Measurements from ENCODE around the gene FCGR1A.
"Not testable (repeated sequence)": the region's sequence is repeated elsewhere in the genome, so short reads cannot be mapped to it uniquely, and the experiment has no call there.

The FCGR1A gene

GRCh38 chr1:149766241-149766640 lies 16.3 kb upstream of the FCGR1A start:
- H3K9me3 Mint-ChIP-seq (ENCODE audit: low read depth); H3K27ac Mint-ChIP-seq; H3K27me3 Mint-ChIP-seq; H3K4me1 Mint-ChIP-seq (ENCODE audit: low read depth); H3K4me3 Mint-ChIP-seq; H3K36me3 Mint-ChIP-seq: not testable (repeated sequence)

- not testable (repeated sequence) for H3K27ac Mint-ChIP-seq; H3K9me3 Mint-ChIP-seq (ENCODE audit: low read depth); H3K4me3 Mint-ChIP-seq; H3K27me3 Mint-ChIP-seq; H3K4me1 Mint-ChIP-seq (ENCODE audit: low read depth); H3K36me3 Mint-ChIP-seq
Observed at GRCh38 chr1:149769216-149769615, 13.3 kb upstream of the FCGR1A start.

GRCh38 chr1:149770661-149771060 lies 11.8 kb upstream of the FCGR1A start:
- not testable (repeated sequence) for H3K27ac Mint-ChIP-seq; H3K36me3 Mint-ChIP-seq; H3K4me3 Mint-ChIP-seq; H3K9me3 Mint-ChIP-seq (ENCODE audit: low read depth); H3K27me3 Mint-ChIP-seq; H3K4me1 Mint-ChIP-seq (ENCODE audit: low read depth)

DNA sequence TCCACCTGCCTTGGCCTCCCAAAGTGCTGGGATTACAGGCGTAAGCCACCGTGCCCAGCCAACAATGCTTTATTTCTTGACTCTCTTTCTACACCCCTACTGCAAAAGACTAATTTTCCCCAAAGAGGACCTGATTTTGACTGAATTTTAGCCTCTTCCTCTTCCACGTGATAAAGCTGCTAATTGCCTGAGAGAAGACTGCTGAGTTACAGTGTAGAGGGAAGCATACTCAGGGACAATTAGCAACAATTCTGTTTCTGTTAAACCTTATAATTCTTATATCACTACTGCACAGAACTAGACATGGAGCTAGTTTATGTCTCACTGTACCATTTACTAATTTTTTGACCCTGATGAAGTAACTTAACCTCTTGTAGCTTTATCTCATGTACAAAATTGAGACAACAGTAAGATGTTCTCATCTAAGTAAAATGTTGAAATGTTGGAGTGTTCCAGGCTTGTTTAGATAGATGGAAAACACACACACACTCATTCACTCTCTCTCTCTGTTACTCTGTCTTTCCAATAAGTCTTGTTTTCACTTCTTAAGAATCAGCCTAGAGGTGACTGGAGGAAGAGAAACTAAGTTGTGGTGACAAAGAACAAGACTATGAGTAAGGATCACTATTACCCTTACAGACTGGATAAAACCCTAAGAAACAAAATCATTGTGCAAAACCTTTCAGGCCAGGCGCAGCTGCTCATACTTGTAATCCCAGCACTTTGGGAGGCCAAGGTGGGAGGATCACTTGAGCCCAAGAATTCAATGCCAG lies 10.7 kb upstream of the FCGR1A start:
- H3K9me3 Mint-ChIP-seq (ENCODE audit: low read depth); H3K4me1 Mint-ChIP-seq (ENCODE audit: low read depth); H3K27me3 Mint-ChIP-seq; H3K36me3 Mint-ChIP-seq; H3K4me3 Mint-ChIP-seq; H3K27ac Mint-ChIP-seq: not testable (repeated sequence)

DNA sequence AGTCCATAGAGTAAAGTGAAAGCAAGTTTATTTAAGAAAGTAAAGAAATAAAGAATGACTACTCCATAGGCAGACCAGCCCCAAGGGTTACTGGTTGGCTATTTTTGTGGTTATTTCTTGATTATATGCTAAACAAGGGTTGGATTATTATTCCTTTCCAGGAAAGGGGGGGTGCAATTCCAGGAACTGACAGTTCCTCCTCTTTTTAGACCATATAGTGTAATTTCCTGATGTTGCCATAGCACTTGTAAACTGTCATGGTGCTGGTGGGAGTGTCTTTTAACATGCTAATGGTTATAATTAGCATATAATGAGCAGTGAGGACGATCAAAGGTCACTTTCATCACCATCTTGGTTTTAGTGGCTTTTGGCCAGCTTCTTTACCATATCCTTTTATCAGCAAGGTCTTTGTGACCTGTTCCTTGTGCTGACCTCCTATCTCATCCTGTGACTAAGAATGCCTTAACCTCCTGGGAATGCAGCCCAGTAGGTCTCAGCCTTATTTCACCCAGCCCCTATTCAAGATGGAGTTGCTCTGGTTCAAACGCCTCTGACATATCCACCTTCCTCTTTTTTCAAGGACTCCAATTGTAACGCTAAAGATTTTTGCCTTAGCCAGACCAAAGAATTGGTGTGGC lies 6.9 kb upstream of the FCGR1A start:
- not testable (repeated sequence) for H3K9me3 Mint-ChIP-seq (ENCODE audit: low read depth); H3K27ac Mint-ChIP-seq; H3K4me3 Mint-ChIP-seq; H3K36me3 Mint-ChIP-seq; H3K4me1 Mint-ChIP-seq (ENCODE audit: low read depth); H3K27me3 Mint-ChIP-seq

DNA sequence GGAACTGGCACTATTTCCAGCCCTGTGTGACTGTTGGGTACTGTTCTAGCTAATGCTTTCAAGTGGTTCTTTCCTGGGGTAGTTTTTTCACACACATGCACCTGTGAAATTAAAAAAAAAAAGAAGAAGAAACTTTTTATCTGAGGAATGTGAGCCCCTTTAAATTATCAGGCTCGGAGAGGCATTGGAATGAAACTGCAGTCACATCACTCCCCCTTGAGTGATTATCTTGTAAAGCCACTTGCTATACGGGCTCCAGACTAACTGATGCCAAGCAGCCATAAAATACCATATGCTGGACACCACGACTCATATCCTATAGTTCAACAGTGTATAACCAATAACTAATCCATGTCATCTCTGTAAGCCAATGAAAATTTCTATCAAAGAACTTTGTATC lies 5.4 kb upstream of the FCGR1A start:
- not testable (repeated sequence) for H3K27me3 Mint-ChIP-seq; H3K4me3 Mint-ChIP-seq; H3K36me3 Mint-ChIP-seq; H3K4me1 Mint-ChIP-seq (ENCODE audit: low read depth); H3K27ac Mint-ChIP-seq; H3K9me3 Mint-ChIP-seq (ENCODE audit: low read depth)

DNA sequence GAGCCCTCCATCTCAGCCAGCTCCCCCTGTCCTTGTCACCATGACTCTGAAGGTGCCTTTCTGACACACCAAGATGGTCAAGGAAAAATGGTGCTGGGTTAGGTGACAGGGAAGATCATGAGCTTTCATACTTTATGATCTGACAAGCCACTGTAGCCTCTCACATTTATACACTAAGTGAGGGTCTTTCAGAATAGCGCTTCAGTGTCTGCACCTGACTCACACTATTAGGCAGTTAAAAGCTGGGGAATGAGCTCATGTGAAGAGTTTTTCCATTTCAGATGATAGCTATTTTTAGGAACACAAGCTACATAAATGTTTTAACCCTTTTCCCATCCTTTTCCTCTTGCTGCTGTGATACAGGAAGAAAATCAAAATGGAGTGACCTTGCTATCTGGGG lies 4.2 kb upstream of the FCGR1A start:
- not testable (repeated sequence) for H3K9me3 Mint-ChIP-seq (ENCODE audit: low read depth); H3K27ac Mint-ChIP-seq; H3K4me3 Mint-ChIP-seq; H3K4me1 Mint-ChIP-seq (ENCODE audit: low read depth); H3K27me3 Mint-ChIP-seq; H3K36me3 Mint-ChIP-seq

- H3K9me3 Mint-ChIP-seq (ENCODE audit: low read depth); H3K36me3 Mint-ChIP-seq; H3K4me3 Mint-ChIP-seq; H3K4me1 Mint-ChIP-seq (ENCODE audit: low read depth); H3K27me3 Mint-ChIP-seq; H3K27ac Mint-ChIP-seq: not testable (repeated sequence)
Observed at GRCh38 chr1:149781413-149781984, 995 bp upstream of the FCGR1A start.

DNA sequence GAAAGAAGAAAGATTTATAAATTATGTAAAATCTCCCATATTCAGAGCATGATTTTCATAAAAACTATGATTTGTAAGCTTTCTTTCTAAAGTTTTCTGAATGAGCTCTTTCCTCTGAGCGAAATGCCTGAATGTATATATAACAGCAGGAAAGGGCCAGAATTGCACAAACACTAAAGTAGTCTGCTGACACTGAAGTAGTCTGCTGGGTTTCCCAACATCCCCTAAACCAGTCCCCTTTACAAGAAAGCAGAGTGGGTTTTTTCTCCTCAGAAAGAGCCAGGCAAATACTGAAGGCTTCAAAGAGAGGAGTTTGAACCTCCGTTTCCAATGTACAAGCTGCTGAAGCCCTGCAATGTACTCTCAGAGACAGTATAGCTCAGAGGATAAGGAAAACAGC lies 795 bp downstream of the FCGR1A start:
- H3K27me3 Mint-ChIP-seq; H3K4me3 Mint-ChIP-seq; H3K9me3 Mint-ChIP-seq (ENCODE audit: low read depth); H3K4me1 Mint-ChIP-seq (ENCODE audit: low read depth); H3K36me3 Mint-ChIP-seq; H3K27ac Mint-ChIP-seq: not testable (repeated sequence)

DNA sequence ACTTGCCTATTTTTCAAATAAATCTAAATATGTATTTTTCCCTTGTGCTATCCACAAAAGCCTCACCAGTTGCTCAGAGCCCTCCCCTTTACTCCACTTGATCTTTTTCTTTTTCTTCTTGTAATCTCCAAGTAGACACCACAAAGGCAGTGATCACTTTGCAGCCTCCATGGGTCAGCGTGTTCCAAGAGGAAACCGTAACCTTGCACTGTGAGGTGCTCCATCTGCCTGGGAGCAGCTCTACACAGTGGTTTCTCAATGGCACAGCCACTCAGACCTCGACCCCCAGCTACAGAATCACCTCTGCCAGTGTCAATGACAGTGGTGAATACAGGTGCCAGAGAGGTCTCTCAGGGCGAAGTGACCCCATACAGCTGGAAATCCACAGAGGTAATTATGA lies 1.4 kb downstream of the FCGR1A start:
- not testable (repeated sequence) for H3K4me3 Mint-ChIP-seq; H3K9me3 Mint-ChIP-seq (ENCODE audit: low read depth); H3K27ac Mint-ChIP-seq; H3K27me3 Mint-ChIP-seq; H3K4me1 Mint-ChIP-seq (ENCODE audit: low read depth); H3K36me3 Mint-ChIP-seq

GRCh38 chr1:149787688-149788451 lies 5.4 kb downstream of the FCGR1A start:
- H3K4me1 Mint-ChIP-seq (ENCODE audit: low read depth); H3K4me3 Mint-ChIP-seq; H3K9me3 Mint-ChIP-seq (ENCODE audit: low read depth); H3K27me3 Mint-ChIP-seq; H3K36me3 Mint-ChIP-seq; H3K27ac Mint-ChIP-seq: not testable (repeated sequence)

- not testable (repeated sequence) for H3K27me3 Mint-ChIP-seq; H3K9me3 Mint-ChIP-seq (ENCODE audit: low read depth); H3K36me3 Mint-ChIP-seq; H3K4me1 Mint-ChIP-seq (ENCODE audit: low read depth)
- Mint-ChIP-seq H3K27ac (peak overlapping the region; percentile 95), H3K4me3 (peak overlapping the region; percentile 96)
Observed at GRCh38 chr1:149792502-149792901, 10.0 kb downstream of the FCGR1A start.

DNA sequence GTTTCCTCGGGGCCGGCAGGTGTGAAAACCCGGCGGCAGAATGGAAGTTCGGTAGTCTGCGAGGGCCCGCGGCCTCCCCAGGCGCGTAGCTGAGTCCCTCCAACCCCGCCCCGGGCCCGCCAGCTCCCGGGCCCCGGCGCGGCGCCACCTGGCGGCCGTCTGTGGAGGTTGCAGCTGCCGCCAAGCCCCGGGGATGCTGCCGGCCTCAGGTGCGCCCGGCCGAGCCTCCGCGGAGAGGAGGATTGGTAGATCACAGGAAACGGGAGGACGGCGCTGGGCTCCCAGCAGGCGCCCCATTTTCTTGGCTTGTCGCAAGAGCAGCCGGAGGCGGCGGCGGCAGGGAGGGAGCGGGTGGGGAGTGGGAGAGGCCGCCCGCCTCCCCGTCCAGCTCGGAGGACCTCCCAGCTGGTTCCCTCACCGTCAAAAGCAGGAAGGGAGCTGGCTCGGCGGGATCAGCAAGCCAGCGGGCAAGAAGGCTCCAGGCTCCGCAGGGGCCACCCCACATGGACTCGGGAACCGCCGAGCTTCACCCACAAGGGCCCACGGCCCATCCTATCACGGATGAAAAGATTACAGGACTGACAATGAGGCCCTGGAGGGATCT lies 10.5 kb downstream of the FCGR1A start:
- H3K36me3 Mint-ChIP-seq; H3K4me3 Mint-ChIP-seq; H3K4me1 Mint-ChIP-seq (ENCODE audit: low read depth); H3K9me3 Mint-ChIP-seq (ENCODE audit: low read depth); H3K27ac Mint-ChIP-seq; H3K27me3 Mint-ChIP-seq: not testable (repeated sequence)

- not testable (repeated sequence) for H3K27ac Mint-ChIP-seq; H3K9me3 Mint-ChIP-seq (ENCODE audit: low read depth); H3K27me3 Mint-ChIP-seq; H3K4me3 Mint-ChIP-seq; H3K36me3 Mint-ChIP-seq; H3K4me1 Mint-ChIP-seq (ENCODE audit: low read depth)
Observed at GRCh38 chr1:149793885-149794284, 11.4 kb downstream of the FCGR1A start.

DNA sequence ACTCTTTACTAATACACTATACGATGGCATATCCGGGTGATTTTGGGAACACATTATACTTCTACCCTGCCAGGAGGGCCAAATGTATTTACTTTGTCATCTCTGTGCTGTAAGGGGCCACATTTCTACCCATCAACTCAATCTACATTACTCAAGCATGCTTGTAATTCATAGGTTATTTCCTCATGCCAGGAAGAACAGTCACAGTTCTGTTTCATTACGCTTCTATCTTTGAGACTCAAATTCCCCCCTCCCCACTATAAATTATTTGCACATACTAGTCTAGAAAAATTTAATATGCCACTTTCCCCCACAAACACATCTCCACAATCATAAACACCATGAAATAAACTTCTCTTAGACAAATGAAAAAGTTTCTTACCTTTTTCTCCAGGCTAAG lies 19.1 kb downstream of the FCGR1A start:
- not testable (repeated sequence) for H3K36me3 Mint-ChIP-seq; H3K4me3 Mint-ChIP-seq; H3K4me1 Mint-ChIP-seq (ENCODE audit: low read depth); H3K9me3 Mint-ChIP-seq (ENCODE audit: low read depth); H3K27ac Mint-ChIP-seq; H3K27me3 Mint-ChIP-seq

All from activated naive CD8-positive, alpha-beta T cell (primary cell).